Eye (tissue), 1 donor: ENCODE measurements around the gene OLFML2A.

ENCODE experiments used
- DNase-seq: peaks from one replicate; pipeline ENCODE4 v3.0.0-alpha.2; 2015

OLFML2A gene

DNA sequence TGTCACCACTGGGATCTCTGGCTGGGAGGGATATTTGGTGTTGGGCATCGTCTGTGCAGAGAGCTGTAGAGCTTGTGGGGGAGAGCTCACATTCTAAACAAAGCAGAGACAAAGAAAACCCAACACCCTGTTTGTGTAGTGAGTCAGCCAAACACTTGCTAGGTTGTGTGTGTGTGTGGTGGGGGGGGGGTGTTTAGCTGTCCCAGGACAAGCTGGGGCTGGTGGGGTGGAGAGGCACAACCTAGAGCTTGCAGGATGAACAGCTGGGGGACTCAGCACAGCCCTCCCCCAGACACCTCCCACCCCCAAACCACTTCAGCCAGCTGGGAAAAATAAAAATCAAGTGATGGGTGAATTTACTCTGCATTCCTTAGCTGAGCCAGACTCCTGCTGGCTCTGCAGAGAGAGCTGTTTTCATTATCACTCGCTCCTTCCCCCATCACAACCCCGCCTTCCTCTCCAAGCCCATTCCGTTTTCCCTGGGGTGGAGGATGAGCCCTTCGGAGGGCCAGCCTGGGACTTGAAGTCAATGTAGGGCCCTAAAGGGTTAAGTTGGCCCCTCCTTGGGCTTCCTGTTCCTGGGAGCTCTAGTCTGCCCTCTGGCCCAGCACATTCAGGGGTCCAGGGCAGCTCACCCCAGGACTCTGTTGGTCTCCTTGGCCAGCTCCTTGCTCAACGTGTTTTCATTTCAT lies 2.6 kb downstream of the OLFML2A start:
- DNase-seq = peak; percentile 67

DNA sequence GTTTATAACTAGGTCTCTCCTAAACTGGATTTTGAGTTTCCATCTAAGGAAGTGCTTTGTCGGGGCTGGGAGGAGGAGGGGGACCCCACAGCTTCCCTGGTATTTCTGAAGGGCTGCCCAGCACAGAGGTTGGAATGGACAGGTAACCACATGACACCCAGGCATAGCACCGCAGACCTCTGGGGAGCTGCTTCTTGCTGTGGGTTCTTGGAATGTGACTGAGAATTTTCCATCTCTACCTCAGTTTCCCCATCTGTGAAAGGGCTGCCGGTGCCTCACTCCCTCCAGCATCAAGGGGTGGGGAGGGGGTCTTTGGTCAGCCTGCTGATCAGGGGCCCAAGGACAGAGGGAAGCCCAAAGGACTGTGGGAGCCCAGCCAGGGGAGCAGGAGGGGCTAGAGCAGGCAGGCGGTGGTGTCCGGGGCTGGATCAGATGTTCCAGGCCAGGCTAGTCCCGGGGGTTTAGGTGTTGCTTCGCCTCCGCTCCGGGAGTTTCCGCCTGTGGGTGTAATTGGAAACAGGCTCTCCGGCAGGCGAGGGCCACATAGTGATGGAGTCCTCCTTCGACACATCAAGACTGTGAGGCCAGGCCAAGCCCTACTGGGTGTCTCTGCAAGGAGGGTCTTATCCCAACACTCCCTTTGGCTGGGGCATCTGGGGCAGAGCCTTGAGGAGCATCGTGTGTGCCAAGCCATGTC lies 3.3 kb downstream of the OLFML2A start:
- no peak for DNase-seq

DNA sequence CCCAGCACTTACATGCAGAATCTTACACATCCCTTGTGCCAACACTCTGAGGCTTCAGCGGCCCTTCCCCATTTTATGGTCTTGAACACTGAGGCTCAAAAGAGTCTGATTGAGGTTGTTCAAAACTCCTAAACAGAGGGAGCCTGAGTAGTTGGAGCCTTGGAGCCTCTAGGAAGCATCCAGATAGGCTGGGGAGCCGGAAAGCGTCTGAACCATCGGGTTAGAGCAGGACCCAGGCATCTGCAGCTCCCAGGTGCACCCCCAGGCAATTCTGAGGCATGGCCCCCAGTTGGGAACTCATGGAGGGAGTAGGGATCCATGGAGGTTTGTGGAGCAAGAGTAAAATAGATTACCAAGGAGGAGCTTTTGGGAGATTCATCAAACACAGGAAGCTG lies 3.8 kb downstream of the OLFML2A start:
- no peak for DNase-seq

DNA sequence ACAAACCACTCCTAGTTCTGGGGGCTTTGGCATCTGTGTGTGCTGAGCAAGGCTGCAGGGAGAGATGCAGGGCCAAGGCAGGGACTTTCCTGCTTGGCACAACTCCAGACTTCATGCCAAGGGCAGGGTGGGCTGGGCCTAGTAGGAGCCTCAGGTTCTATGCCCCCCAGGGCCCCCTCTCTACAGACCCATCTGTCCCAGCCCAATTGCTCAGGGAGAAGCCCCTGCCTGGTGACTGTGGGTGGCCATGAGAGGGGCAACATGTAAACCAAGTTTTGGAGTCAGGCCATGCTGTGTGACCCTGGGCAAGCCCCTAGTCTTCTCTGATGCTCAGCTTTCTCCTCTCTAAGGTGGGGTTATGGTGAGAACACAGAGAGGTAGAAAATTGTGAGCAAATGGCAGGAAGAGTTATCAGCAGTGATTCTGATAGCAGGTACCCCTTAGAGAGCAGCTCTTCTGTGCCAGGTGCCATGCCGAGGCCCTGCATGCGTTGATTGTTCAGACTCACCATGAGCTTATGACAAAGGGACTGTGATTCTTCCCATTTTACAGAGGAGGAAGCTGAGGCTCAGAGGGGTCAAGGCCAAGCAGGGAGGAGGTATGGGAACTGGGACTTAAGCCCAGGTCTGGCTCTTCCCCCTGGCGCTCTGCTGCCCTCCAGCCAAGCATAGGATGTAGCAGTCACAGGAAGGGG lies 5.2 kb downstream of the OLFML2A start:
- DNase-seq = no peak

DNA sequence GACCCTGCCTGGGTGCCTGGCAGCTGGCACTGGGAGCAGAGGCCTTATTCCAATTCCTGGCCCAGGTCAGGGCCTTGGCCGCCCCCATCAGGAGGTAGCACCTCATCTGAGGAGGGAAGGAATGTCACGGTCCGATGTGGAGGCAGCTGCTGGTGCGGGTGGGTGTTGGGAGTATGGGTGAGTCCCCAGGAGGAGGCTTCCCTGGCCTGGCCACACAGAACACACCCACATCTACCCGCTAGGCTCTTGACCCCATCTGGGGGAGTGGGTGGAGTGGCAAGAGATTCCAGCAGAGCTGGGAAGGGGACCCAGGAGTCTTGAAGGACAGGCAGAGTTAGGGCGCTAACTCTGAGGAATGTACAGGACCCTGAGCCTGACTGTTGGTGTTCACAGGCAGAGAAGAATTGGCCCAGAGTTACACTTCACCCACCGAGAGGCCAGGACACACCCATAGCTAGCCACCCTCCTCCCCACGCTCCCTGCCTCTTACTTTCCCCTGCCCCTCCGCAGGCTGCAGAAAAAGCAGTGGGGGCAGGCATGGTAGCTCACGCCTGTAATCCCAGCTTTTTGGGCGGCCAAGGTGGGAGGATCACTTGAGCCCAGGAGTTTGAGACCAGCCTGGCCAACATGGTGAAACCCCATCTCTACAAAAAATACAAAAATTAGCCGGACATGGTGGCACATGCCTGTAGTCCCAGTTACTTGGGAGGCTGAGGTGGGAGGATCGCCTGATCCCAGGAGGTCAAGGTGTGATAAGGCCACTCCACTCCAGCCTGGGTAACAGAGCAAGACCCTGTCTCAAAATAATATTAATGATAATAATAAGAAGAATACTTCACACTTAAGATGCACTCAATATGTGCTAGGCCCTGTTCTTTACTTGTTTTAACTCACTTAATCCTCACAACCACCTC lies 6.0 kb downstream of the OLFML2A start:
- no peak for DNase-seq

DNA sequence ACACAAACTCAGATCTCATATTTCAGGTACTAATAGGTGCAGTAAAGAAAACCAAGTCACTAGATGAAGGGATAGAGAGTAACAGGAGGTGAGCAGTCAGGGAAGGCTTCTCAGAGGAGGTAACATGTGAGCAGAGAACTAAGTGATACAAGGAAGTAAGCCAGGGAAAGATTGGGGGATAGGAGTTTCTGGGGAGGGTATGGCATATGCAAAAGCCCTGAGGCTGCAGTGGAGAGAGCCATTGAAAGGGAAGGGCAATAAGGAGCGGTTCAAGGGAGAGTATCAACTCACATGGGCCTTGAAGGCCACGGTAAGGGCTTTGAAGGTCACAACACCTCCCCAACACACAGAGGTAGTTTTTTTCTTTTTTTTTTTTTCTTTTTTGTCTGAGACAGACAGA lies 6.9 kb downstream of the OLFML2A start:
- DNase-seq = no peak

DNA sequence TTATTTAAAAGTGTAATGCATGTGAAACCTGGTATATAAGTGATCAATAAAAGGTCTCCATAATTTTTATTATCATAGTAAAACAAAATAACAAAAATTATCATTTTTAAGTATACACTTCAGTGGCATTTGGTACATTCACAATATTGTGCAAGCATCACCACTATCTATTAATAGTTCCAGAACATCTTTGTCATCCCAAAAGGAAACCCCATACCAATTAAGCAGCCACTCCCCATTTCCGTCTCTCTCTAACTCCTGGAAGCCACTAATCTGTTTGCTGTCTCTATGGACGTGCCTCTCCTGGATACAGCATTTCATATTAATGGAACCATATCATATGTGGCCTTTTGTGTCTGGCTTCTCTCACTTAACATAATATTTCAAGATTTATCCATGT lies 7.6 kb downstream of the OLFML2A start:
- DNase-seq = no peak

DNA sequence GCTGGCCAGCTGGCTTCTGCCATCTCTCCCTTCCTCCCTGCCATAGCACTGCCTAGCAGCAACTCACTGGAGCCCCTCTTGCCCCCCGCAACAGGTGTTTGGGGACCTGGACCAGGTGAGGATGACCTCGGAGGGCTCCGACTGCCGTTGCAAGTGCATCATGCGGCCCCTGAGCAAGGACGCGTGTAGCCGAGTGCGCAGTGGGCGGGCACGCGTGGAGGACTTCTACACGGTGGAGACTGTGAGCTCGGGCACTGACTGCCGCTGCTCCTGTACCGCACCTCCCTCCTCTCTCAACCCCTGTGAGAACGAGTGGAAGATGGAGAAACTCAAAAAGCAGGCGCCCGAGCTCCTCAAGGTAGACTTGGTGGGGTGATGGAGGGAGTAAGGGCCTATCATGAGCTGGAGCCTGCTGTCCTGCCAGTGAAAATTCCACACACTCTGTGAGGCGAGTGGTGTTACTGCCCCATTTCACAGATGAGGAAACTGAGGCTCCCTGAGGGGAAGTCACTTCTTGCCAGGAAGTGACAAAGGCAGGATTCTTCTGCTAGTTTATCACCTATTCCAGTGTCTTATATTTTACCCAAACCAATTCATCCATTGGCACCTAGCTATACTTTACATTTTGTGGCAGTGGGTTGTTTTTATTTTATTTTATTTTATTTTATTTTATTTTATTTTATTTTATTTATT lies 10.1 kb downstream of the OLFML2A start:
- DNase-seq = no peak

DNA sequence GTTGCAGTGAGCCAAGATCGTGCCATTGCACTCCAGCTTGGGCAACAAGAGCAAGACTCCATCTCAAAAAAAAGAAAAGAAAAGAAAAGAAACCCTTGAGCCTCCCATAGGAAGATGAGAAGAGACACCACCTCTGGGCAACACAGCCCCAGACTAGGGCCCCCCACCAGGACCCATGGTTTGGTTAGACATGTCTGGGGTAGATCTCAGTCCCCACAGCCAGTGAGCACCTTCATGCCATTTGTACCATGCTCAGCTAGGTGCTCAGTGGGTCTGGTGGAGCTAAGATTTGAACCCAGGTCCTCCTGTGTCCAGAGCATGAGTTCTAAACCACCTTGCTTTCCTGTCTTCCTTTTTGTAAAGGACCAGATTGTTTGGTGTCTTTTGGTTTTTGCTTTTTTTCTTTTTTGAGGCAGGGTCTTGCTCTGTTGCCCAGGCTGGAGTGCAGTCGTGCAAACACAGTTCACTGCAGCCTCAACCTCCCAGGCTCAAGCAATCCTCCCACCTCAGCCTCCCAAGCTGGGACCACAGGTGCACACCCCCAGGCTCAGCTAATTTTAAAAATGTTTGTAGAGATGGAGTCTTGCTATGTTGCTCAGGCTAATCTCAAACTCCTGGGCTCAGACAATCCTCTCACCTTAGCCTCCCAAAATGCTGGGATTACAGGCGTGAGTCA lies 11.7 kb downstream of the OLFML2A start:
- no peak for DNase-seq

DNA sequence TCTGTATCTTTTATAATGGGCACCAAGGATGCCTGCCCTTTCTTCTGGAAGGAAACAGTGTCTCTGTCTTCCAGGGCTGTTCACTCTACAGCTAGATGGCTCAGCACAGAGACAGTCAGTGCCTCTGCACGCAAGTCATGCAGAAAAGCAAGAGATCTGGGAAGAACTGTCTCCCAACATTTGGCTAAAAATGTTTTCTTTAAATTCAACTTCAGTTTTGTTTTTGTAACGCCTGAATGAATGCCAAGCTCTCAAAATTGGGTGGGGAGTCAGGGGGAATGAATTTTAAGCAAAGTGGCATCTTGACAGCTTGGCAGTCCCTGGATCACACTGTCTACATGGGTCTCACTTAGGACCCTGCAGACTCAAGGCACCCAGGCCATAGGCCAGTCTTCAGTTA lies 12.6 kb downstream of the OLFML2A start:
- DNase-seq = no peak

DNA sequence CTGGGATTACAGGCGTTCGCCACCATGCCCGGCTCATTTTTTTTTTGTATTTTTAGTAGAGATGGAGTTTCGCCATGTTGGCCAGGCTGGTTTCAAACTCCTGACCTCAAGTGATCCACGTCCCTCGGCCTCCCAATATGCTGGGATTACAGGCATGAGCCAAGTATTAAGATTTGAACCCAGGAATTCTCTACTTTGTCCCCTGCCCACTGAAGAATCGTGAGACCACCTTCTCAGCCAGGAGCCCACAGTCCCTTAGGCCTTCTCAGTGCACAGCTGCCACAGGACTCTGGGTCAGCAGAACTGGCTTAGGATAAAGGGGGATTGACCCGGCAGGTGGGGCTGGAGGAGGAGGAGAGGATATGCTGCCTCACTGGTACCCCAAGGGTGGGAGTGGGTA lies 13.4 kb downstream of the OLFML2A start:
- no peak for DNase-seq

DNA sequence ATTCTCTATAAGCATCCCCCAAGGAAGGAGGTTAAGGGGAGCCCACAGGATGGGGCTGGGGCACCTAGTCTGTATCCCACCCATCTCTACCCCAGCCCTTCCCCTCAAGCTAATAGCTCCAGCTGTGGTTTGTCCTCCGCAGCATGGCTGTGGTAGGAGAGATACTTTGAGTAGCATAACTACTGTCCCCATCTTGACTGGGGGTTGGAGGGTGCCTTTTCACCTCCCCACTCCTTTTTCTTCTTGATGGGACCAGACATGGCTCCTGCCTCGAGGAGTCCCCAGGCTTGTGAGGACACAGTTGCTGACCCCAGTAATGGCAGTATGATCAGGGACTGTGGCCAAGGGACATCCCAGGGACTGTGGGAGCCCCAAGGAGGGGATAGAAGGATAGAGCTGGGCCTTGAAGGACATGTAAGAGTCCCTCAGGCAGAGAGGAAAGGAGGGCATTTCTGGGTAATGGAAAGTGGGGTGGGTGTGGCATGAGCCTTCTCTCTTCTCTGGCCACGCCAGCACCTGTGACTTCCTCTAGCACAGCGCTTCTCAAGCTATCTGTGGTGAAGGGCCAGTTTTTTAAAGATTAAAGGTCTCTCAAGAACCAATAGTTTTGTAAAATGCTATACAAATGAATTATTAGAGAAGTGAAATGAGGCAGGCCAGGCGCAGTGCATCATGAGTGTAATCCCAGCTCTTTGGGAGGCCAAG lies 14.0 kb downstream of the OLFML2A start:
- no peak for DNase-seq

DNA sequence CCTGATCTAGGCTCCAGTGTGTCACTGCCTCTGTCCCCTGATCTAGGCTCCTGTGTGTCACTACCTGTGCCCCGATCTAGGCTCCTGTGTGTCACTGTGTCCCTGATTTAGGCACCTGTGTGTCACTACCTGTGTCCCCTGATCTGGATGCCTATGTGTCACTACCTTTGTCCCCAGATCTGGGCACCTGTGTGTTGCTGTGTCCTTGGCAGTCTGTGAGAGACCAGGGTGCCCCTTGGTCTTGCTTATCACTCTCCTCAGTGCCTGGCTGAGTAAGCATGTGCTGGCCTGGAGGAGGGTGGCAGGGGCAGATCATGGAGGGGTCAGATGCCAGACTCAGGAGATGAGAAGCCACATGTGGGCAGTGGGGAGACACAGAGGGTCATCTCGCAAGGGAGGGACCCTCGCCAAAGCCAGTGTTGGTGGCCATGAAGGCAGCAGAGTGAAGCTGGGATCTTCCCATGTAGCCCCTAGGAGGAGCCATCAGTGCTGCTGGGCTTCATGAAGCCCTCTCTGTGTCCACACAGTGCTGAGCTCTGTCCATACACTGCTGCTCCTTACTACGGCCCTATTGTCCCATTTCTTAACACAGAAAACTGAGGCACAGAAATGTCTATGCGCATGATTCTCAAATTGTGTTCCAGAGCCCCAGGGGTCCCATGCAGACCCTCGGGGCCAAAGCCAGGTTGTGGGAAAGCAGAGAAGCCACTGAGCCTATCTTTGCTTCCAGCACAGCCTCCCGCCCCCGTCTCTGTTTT lies 15.5 kb downstream of the OLFML2A start:
- no peak for DNase-seq

DNA sequence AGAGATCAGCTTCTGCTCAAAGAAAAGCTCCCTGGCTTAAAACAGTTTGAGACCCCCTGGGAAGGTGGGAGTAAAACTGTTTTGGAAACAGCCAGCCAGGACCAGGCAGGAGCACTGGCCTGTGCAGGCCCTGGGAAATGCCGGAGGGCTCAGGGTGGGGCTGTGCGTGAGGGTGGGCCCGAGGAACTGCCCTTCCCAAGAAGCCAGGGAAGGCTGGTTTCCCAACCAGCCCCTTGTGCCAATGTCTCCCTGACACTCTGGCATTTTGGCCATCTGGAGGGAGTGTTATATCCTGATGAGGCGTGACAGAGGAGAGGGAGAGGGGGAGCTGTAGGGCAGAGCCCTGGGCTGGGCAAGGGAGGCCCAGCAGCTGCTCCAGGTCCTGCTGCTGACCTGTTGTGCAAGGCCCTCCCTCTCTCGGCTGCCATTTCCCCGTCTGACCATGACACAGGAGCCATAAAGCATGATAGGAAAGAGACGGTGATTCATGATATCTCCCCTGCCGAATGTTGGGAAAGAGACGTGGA lies 16.1 kb downstream of the OLFML2A start:
- no peak for DNase-seq

DNA sequence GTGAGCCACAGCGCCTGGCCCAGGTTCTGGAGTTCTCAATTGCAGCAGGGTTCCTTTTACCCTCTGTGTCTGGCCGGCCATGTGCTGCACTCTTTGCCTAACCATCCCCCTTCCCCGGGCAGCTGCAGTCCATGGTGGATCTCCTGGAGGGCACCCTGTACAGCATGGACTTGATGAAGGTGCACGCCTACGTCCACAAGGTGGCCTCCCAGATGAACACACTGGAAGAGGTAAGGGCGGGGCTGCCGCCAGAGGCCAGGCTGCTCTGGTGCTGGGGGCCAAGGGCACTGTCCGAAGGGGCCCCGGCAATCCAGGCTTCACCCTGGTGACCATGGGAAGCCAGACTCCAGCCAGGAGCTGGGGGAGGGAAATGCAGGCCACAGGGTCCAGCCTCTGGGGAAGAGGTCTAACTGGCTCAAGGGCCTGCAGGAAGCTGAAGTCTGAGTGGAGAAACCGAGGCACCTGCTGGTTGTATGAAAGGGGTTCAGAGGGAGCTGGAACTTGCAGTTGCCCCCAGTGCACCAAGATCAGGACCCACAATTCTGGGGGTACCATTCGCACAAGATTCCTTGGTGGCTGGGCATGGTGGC lies 18.1 kb downstream of the OLFML2A start:
- DNase-seq = no peak

DNA sequence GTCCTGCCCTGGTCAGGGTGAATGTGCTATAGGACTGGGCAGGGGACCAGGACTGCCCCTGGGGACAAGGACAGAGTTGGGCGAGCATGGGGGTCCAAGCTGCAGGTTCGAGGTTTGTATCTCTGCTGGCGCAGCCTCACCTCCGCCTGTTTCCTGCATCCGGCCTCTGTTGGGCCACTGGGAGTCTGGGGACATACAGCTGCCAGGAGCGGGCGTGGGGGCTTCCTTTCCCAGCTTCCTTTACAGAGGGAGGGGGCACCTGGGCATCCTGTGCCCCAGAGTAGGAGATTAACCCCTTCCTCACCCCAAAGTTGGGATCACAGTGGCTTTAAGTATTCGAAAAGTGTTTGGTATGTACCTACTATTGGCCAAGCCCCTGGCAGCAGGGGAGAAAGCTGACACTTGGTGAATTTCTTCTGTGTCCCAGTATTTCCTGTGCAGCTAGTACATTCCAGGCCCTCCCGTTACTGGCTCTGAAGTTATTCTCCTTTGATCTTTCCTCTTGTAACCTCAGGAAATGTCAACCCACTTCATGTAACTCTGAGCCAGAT lies 19.0 kb downstream of the OLFML2A start:
- no peak for DNase-seq

DNA sequence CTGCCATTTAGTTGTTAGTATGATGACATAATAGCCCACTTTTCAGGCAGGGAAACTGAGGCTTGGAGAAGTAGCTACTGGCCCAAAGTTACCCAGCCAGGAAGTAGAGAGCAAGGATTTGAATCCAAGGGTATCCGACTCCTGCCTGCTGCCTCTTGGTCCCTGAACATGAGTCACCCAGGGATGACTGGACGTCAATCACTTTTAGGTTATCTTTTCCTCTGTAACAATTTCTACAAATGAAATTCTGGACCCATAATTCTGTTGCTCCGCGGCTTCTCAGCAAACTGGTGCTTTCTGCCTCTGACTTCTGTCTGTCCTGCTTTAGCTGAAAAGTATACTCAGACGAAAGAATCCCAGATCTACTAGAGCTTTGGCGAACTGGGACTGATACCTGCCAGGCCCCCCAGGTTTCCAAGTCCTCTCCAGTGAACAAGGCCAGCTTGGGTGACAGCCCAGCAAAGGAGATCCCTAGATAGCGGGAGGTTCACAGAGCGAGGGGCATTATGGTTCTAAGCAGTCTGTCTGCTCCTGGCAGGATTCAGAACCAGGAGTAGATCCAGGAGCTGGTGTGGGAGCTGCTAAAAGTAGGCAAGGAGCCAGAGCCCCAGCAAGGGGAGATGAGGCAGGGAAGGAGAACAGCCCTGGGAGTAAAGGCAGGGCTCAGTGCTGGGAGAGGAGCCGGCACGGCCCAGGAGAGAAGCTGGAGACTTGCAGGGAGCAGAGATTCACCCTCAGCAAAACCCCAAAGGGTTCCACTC lies 20.6 kb downstream of the OLFML2A start:
- DNase-seq = no peak

DNA sequence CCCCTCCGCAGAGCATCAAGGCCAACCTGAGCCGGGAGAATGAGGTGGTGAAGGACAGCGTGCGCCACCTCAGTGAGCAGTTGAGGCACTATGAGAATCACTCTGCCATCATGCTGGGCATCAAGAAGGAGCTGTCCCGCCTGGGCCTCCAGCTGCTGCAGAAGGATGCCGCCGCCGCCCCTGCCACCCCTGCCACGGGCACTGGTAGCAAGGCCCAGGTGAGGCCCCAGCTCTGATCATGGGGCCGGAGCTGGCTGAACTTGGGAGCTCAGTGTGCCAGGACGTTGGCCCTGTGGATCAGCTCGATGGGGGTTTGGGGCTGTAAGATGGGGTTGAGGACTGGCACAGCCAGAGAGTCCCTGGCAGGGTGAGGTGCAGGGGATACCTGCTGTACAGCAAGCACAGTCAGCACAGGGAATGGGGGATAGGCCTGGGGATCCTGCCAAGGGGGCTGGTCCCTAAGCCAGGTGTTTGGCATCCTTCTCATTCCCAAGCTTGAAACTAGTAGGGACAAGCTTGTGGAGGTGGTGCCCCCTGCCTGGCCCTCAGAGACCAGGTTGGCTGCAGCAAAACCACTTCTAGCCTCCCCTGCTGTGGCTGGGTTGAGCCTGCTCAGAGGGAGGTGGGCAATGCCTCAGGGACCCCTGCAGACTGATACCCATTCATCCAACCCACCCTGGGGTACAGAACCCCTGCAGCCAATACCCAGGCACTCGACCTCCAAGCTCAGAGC lies 22.5 kb downstream of the OLFML2A start:
- DNase-seq = no peak
